ENCODE data around the gene AMMECR1L. TPM values are rescaled to one million over a fixed set of nuclear protein-coding genes. Genes with fewer than 3 reads are reported as not detected.

Gene AMMECR1L
- total and polyA plus RNA-seq, 4 donors, result 1.5 to 8.0 (median 6.1) TPM

DNA sequence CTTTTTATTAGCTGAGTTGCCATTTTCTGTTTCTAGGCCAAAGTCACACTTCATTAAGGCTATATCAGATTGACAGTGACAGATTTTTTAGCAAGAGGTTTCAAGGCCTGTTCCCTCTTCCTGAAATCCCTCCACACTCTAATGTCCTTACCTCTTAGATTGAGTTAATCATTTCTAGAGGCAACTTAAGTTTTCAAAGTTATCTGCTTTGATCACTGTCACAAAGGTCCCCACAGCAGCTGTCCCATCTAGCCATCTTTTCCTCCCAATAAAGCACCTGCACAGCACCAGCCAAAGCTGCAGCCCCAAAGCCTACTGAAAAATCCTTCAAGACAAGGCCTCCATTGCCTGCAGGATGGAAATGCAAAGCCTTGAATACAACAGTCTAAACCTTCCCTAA lies 13.4 kb downstream of the AMMECR1L start:
- Histone ChIP-seq H3K27me3 (ENCODE audit: control insufficient read depth in 4 of 4, insufficient read depth in 4 of 4, low read length in 3 of 4) (no peaks in the 10 kb centered on the region), H3K4me3 (ENCODE audit: low read depth in 1 of 3, low read length in 3 of 3) (no peak overlapping the region), H3K27ac (ENCODE audit: low read depth in 1 of 2, low read length in 2 of 2) (no peak overlapping the region), H3K9ac (ENCODE audit: low read depth in 1 of 2, low read length in 2 of 2) (no peak overlapping the region), H3K36me3 (ENCODE audit: control insufficient read depth in 4 of 4, insufficient read depth in 3 of 4, low read depth in 1 of 4, low read length in 3 of 4) (peaks cover 13 to 48% (median 33%) of the 10 kb centered on the region in 4 donors), H3K9me3 (ENCODE audit: control insufficient read depth in 4 of 4, low read length in 3 of 4) (no peaks in the 10 kb centered on the region), H3K4me1 (ENCODE audit: control insufficient read depth in 4 of 4, insufficient read depth in 4 of 4, low read length in 3 of 4) (peaks cover 0 to 4% (median 0%) of the 10 kb centered on the region in 4 donors)
- TF ChIP-seq TAF1 (conservative IDR thresholded peaks at IDR 0.05) (no peak), RXRA (IDR thresholded peaks at IDR 0.05) (no peak), SP1 (IDR thresholded peaks at IDR 0.05) (no peak), FOXA1 (IDR thresholded peaks at IDR 0.05) (no peak), NR2F2 (IDR thresholded peaks at IDR 0.05) (no peak)
- TF ChIP-seq, protein P1, sequence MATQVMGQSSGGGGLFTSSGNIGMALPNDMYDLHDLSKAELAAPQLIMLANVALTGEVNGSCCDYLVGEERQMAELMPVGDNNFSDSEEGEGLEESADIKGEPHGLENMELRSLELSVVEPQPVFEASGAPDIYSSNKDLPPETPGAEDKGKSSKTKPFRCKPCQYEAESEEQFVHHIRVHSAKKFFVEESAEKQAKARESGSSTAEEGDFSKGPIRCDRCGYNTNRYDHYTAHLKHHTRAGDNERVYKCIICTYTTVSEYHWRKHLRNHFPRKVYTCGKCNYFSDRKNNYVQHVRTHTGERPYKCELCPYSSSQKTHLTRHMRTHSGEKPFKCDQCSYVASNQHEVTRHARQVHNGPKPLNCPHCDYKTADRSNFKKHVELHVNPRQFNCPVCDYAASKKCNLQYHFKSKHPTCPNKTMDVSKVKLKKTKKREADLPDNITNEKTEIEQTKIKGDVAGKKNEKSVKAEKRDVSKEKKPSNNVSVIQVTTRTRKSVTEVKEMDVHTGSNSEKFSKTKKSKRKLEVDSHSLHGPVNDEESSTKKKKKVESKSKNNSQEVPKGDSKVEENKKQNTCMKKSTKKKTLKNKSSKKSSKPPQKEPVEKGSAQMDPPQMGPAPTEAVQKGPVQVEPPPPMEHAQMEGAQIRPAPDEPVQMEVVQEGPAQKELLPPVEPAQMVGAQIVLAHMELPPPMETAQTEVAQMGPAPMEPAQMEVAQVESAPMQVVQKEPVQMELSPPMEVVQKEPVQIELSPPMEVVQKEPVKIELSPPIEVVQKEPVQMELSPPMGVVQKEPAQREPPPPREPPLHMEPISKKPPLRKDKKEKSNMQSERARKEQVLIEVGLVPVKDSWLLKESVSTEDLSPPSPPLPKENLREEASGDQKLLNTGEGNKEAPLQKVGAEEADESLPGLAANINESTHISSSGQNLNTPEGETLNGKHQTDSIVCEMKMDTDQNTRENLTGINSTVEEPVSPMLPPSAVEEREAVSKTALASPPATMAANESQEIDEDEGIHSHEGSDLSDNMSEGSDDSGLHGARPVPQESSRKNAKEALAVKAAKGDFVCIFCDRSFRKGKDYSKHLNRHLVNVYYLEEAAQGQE (IDR thresholded peaks at IDR 0.05), result no peak
- DNase-seq (ENCODE audit: low spot score), result no peak

DNA sequence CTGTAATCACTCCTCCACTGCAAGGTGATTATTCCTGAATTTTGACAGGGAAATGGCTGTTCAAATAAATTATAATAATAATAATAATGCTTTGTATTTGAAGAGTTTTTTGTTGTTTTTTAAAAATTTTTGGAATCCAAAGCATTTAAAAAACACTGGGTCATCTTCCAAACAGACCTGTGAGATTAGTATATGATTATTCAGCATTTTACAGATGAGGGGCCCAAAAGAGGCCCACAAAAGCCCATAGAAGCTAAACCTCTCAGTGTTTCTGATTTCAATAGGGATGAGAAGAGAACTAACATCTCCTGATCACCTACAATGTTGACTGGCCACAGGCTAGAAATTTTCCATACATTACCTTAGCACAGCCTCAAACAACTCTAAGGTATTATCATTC lies 19.8 kb downstream of the AMMECR1L start:
- TF ChIP-seq, protein P2, sequence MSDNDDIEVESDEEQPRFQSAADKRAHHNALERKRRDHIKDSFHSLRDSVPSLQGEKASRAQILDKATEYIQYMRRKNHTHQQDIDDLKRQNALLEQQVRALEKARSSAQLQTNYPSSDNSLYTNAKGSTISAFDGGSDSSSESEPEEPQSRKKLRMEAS (IDR thresholded peaks at IDR 0.05), result no peak
- no peak for TF ChIP-seq HNF4G (IDR thresholded peaks at IDR 0.05)
- TF ChIP-seq RAD21 (IDR thresholded peaks at IDR 0.05), result no peak
- TF ChIP-seq EGR1 (IDR thresholded peaks at IDR 0.05; ENCODE audit: low read depth in 2 of 2), result no peak
- Histone ChIP-seq H3K9ac (ENCODE audit: low read depth in 1 of 2, low read length in 2 of 2) (no peak overlapping the region), H3K36me3 (ENCODE audit: control insufficient read depth in 4 of 4, insufficient read depth in 3 of 4, low read depth in 1 of 4, low read length in 3 of 4) (peaks cover 17 to 66% (median 55%) of the 10 kb centered on the region in 4 donors), H3K4me1 (ENCODE audit: control insufficient read depth in 4 of 4, insufficient read depth in 4 of 4, low read length in 3 of 4) (no peaks in the 10 kb centered on the region), H3K27me3 (ENCODE audit: control insufficient read depth in 4 of 4, insufficient read depth in 4 of 4, low read length in 3 of 4) (no peaks in the 10 kb centered on the region), H3K4me3 (ENCODE audit: low read depth in 1 of 3, low read length in 3 of 3) (no peak overlapping the region), H3K27ac (ENCODE audit: low read depth in 1 of 2, low read length in 2 of 2) (no peak overlapping the region), H3K9me3 (ENCODE audit: control insufficient read depth in 4 of 4, low read length in 3 of 4) (no peaks in the 10 kb centered on the region)
- no peak for DNase-seq (ENCODE audit: low spot score)

DNA sequence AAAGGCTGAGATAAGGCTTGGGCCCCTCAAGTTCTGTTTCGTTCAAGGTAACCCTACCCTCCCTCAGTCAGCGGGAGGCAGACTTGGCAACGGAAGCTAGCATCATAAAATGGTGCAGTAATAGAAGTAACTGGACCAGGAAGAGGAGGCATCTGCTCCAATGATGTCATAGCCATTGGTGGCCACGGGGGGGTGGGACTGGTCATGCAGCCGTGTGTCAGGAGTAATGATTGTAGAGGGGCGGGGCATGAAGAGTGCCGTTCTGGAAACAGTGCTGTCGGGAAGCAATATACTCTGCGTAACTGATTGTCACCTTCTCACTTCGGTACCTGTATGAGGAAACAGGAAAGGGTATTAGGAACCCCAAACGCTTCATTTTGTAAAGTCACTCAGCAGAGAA lies 20.9 kb downstream of the AMMECR1L start:
- Histone ChIP-seq H3K27ac (ENCODE audit: low read depth in 1 of 2, low read length in 2 of 2) (no peak overlapping the region), H3K36me3 (ENCODE audit: control insufficient read depth in 4 of 4, insufficient read depth in 3 of 4, low read depth in 1 of 4, low read length in 3 of 4) (peaks cover 17 to 58% (median 51%) of the 10 kb centered on the region in 4 donors)
- 74% methylated on average over 11 of the region's 11 CpGs for WGBS

More for the DNA sequence above, 20.9 kb downstream of the AMMECR1L start:
- H3K27me3 ChIP-seq (ENCODE audit: control insufficient read depth in 4 of 4, insufficient read depth in 4 of 4, low read length in 3 of 4), result no peaks in the 10 kb centered on the region
- H3K4me1 ChIP-seq (ENCODE audit: control insufficient read depth in 4 of 4, insufficient read depth in 4 of 4, low read length in 3 of 4), result no peaks in the 10 kb centered on the region
- H3K9ac ChIP-seq (ENCODE audit: low read depth in 1 of 2, low read length in 2 of 2), result no peak overlapping the region
- no peak for DNase-seq (ENCODE audit: low spot score)
- H3K9me3 ChIP-seq (ENCODE audit: control insufficient read depth in 4 of 4, low read length in 3 of 4), result no peaks in the 10 kb centered on the region
- H3K4me3 ChIP-seq (ENCODE audit: low read depth in 1 of 3, low read length in 3 of 3), result no peak overlapping the region
- no peak for TF ChIP-seq GABPA (IDR thresholded peaks at IDR 0.05 in 1 of 2, conservative IDR thresholded peaks at IDR 0.05 in 1 of 2)
- TF ChIP-seq RAD21 (IDR thresholded peaks at IDR 0.05), result no peak
- no peak for TF ChIP-seq FOXA2 (IDR thresholded peaks at IDR 0.05)
- TF ChIP-seq, protein P3, sequence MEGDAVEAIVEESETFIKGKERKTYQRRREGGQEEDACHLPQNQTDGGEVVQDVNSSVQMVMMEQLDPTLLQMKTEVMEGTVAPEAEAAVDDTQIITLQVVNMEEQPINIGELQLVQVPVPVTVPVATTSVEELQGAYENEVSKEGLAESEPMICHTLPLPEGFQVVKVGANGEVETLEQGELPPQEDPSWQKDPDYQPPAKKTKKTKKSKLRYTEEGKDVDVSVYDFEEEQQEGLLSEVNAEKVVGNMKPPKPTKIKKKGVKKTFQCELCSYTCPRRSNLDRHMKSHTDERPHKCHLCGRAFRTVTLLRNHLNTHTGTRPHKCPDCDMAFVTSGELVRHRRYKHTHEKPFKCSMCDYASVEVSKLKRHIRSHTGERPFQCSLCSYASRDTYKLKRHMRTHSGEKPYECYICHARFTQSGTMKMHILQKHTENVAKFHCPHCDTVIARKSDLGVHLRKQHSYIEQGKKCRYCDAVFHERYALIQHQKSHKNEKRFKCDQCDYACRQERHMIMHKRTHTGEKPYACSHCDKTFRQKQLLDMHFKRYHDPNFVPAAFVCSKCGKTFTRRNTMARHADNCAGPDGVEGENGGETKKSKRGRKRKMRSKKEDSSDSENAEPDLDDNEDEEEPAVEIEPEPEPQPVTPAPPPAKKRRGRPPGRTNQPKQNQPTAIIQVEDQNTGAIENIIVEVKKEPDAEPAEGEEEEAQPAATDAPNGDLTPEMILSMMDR (IDR thresholded peaks at IDR 0.05; ENCODE audit: low read depth, low read length, missing input control), result no peak
- TF ChIP-seq, protein P2 (IDR thresholded peaks at IDR 0.05), result no peak
- TF ChIP-seq EGR1 (IDR thresholded peaks at IDR 0.05; ENCODE audit: low read depth in 2 of 2), result no peak
- no peak for TF ChIP-seq SP1 (IDR thresholded peaks at IDR 0.05)
- TF ChIP-seq NR2F2 (IDR thresholded peaks at IDR 0.05), result no peak
- TF ChIP-seq YY1 (IDR thresholded peaks at IDR 0.05), result no peak

Measured in liver (tissue), 9 donors.